Skin epidermis (tissue), 12 donors: ENCODE data around the gene CLTB.
"Not testable (repeated sequence)": the region's sequence is repeated elsewhere in the genome, so short reads cannot be mapped to it uniquely, and the experiment has no call there.

Experiments used
- H3K27ac ChIP-seq, 21 experiments: fragments of 200-600 bp; sonication (generic) in 11 of 21; one replicate each; pipeline ENCODE4 v1.5.0; 2020; ENCODE audit warnings: mild to moderate bottlenecking in 3 of 21, inconsistent platforms in 2 of 21, moderate library complexity in 2 of 21
- H3K4me3 ChIP-seq, 7 experiments: fragments of 200-600 bp; sonication (generic) in 2 of 7; one replicate each; pipeline ENCODE4 v1.5.0; 2020; ENCODE audit warnings: inconsistent platforms in 2 of 7, mild to moderate bottlenecking in 2 of 7, moderate library complexity in 1 of 7

CLTB gene

DNA sequence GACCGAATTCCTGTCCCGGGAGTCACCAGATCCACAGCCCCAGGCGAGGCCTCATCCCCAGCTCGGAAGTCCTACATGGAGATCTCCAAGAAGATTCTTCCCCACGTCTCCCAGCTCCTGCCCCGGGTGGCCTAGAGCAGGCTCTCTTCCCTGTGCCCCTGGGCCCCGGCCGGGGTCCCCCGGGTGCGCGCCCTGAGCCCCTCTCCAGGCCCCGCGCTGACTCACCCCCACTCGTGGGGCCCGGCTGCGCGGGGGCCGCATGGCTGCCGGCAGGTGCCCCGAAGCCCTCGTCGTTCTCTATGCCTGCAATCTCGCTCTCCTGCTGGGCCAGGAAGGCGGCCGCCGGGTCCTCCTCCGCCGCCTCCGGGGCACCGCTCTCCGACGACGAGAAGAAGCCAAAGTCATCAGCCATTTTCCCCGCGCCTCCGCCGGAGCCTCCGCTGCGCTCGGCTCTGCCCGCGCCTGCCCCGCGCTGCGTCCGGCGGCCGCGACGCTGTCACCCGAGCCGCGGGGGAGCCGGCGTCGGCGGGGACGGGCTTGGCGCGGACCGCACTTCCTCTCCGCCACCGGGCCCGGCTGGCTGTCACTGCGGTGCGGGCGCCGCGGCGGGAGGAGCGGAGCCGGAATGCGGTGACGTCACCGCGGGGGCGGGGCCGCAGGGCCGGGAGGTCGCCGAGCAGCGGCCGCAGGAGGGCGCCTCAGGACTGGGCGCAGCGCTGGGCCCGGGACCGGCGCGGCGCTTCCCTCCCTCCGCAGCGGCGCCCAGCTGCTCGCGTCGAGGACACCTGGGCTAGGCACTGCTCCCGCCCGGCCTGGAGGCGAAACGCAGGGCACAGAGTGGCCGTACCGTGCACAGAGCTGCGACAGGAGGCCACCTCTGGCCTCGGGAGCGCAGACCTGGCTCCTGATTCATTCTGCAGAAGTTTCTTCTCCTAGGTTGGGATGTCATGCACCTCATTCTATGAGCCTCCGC lies at the start of gene CLTB:
Gene CLTB, minus strand, starts transcription at position 588 of the 973 bp plus-strand sequence. Its CDS starts 176 bp downstream, at position 412.
- H3K4me3 ChIP-seq, result peak within 1 kb of the TSS; percentile 93 to 98 (median 95)

DNA sequence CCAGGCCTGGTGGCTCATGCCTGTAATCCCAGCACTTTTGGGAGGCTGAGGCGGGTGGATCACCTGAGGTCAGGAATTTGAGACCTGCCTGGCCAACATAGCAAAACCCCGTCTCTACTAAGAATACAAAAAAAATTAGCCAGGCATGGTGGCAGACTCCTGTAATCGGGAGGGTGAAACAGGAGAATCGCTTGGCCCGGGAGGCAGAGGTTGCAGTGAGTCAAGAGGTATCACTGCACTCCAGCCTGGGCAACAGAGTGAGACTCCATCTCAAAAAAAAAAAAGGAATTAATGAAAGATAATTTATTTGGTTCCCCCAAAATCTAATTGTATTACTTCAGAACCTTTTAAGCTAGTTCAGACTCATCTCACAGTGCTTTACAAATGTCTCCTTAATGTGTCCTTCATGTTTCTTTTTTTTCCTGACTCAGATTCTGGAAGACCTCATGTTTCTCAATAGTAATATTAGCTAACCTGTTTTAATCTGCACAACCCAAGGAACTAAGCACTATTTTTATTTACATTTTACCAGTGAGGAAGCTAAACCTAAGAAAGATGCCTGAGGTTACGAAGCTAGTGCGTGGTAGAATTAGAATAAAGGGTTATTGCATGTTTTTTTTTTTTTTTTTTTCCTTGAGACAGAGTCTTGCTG lies 46.9 kb upstream of the CLTB start:
- peak overlapping the region in 1 of 21 experiments; percentile 54 for H3K27ac ChIP-seq
- no peak overlapping the region for H3K4me3 ChIP-seq

More for the DNA sequence above, at the start of gene CLTB:
- H3K27ac ChIP-seq, result peak within 1 kb of the TSS; percentile 86 to 99 (median 95)

GRCh38 chr5:176461349-176461748 lies 45.0 kb upstream of the CLTB start:
- Histone ChIP-seq H3K27ac (no peak overlapping the region), H3K4me3 (no peak overlapping the region)

GRCh38 chr5:176458904-176459561 lies 42.7 kb upstream of the CLTB start:
- no peak overlapping the region for H3K4me3 ChIP-seq

DNA sequence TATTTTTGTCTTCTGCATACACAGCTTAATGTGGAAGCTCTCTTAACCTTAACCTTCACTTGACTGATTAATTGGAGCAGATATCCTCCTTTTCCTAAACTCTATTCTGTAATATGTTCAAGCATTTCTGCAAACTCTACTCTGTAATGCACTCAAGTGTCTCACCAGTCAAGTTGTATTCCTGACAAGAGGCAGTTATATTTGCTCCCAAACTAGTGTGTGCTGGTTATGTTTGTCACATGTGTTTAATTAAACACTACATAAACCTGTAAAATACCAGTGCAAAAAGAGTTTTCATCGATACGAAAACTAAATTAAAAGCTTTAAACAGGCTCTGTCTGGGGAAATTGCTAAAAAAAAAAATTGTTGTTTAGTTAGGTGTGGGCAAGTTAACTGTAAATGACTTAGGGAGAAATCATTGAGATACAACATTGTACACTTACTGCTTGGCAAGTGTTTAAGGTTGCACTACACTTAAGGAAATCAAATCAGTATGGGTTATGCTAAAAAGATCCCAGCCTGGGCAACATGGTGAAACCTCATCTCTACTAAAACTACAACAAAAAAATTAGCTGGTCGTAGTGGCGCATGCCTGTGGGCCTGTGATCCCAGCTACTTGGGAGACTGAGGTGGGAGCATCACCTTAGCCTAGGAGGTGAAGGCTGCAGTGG lies 38.5 kb upstream of the CLTB start:
- no peak overlapping the region for H3K4me3 ChIP-seq

More at GRCh38 chr5:176458904-176459561, 42.7 kb upstream of the CLTB start:
- H3K27ac ChIP-seq, result no peak overlapping the region

GRCh38 chr5:176450077-176450476 lies 33.7 kb upstream of the CLTB start:
- no peak overlapping the region for H3K4me3 ChIP-seq

More for the DNA sequence above, 38.5 kb upstream of the CLTB start:
- H3K27ac ChIP-seq, result no peak overlapping the region

GRCh38 chr5:176447978-176448608 lies 31.8 kb upstream of the CLTB start, which contains the start of gene FAF2:
TSS of gene FAF2 (plus strand) at chr5:176448385. CDS start at chr5:176448408, 23 bp downstream.
- Histone ChIP-seq H3K4me3 (peak within 1 kb of the TSS; percentile 71 to 96 (median 79)), H3K27ac (peak within 1 kb of the TSS; percentile 90 to 100 (median 97))

More at GRCh38 chr5:176450077-176450476, 33.7 kb upstream of the CLTB start:
- no peak overlapping the region for H3K27ac ChIP-seq

DNA sequence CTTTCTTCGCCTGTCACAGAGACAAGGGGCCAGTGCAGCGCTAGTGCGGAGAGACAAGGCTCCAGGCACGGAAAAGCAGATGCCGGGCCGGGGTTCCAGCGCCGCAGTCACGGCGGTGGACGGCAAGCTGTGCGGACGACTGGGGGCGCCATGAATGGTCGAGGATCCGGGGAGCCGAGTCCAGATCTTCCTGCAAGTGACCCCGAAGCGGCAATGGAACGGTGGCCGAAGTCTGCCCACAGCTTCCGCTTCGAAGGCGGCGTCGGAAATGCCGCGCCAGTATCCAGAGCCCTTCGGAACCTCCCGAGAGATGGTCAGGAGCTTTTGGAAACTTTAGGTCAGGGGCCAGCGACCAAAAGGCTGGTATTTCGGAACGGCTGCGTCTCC lies 31.2 kb upstream of the CLTB start:
- peak overlapping the region; percentile 71 to 96 (median 79) for H3K4me3 ChIP-seq
- H3K27ac ChIP-seq, result peak overlapping the region; percentile 31 to 100 (median 96)

DNA sequence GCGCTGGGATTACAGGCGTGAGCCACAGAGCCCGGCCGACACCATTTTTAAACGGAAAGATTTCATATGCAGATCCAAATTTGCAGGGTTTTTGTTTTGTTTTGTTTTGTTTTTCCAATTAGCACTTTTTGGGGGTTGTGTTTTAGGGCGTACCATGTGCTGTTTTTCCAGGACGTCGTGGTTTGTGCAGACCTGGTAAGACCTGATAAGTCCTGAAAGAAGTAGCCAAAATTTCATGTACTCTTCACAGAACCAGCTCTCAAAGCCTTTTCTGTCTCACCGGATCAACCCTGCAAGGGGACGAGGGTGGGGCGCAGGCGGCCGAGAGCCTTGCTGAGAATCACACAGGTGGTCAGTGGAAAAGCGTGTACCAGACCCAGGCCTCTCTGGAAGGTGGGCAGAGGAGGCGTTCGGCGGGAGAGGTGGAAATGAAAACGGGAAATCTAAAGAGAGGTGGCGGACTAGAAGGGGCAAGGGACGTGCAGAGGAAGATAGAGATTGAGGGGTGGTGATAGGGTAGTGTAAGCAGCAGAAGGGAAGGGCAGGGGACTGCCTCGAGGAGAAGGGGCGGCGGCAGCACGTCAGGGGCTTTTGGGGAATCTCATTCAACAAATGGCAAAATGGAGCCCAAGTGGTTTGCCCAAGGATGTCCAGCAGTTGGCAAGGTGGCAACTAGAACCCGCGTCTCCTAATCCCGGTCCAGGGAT lies 30.7 kb upstream of the CLTB start:
- Histone ChIP-seq H3K4me3 (peak overlapping the region; percentile 71 to 96 (median 79)), H3K27ac (peak overlapping the region; percentile 31 to 100 (median 96))

GRCh38 chr5:176446028-176446665 lies 29.8 kb upstream of the CLTB start:
- Histone ChIP-seq H3K27ac (no peak overlapping the region), H3K4me3 (no peak overlapping the region)

GRCh38 chr5:176444742-176445141 lies 28.4 kb upstream of the CLTB start:
- H3K27ac ChIP-seq, result no peak overlapping the region
- no peak overlapping the region for H3K4me3 ChIP-seq

- not testable (repeated sequence) for H3K27ac ChIP-seq, H3K4me3 ChIP-seq
Measured at GRCh38 chr5:176442911-176443310, 26.6 kb upstream of the CLTB start.

DNA sequence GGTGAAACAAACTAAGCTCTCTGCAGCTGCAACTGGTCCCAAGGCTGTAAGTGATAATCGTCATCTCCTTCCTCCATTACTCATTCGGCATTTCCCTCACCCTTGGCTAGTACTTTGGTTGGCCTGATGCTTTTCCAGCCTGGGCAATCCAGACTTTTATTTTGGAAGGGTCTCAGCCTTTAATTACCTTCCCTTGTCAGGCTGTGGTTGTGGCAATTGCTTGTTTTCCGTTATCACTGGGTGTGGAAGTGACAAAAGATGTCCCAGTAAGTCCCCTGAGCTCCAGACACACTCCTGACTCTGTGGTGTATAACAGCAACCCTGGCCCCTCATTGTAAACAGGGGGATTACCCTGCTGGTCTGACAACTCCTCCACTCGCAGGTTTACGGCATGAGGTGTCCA lies 25.6 kb upstream of the CLTB start:
- Histone ChIP-seq H3K27ac (no peak overlapping the region), H3K4me3 (no peak overlapping the region)

GRCh38 chr5:176440927-176441706 lies 24.8 kb upstream of the CLTB start:
- no peak overlapping the region for H3K4me3 ChIP-seq
- H3K27ac ChIP-seq, result no peak overlapping the region

DNA sequence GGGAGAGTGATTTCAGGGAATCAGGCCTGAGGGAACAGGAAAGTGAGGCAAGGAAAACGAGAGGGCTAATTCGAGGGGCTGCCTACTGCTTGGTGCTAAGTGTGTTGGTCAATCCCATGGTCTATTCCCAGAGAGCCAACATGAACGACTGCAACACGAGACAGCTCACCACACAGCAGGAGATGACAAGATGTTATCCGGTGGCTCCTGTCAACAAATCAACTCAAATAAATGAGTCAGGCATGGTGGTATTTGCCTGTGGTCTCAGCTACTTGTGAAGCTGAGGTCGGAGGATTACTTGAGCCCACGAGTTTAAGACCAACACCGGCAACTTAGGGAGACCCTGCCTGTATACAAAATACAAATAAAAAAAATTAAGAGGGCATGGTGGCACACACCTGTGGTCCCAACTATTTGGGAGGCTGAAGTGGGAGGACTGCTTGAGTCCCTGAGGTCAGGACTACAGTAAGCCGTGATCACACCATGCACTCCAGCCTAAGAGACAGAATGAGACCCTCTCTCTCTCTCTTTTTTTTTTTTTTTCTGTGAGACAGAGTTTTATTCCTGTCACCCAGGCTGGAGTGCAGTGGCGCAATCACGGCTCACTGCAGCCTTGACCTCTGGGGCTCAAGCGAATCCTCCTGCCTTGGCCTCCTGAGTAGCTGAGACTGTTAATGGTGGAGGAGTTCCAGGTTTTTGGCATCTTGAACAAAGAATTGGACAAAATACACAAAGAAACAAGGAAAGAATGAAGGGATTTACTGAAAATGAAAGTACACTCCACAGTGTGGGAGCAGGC lies 22.8 kb upstream of the CLTB start:
- H3K4me3 ChIP-seq, result no peak overlapping the region
- H3K27ac ChIP-seq, result no peak overlapping the region

DNA sequence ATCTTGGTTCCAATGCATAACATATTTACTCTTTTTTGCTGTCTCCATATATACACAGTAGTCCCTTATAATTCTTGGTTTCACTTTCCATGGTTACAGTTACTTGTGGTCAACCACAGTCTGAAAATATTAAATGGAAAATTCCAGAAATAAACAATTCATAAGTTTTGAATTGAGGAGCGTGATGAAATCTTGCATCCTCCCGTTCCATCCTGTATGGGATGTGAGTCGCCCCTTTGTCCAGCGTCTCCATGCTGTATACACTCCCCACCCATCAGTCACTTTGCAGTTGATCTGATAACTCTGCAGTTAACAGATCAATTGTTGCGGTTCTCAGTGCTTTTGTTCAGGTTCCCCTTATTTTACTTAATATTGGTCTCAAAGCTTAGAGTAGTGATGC lies 20.3 kb upstream of the CLTB start:
- H3K4me3 ChIP-seq, result no peak overlapping the region
- H3K27ac ChIP-seq, result no peak overlapping the region
